Coronary artery (tissue), 2 donors: Measurements from ENCODE around the gene RCOR3.
"Not testable (repeated sequence)": the region's sequence is repeated elsewhere in the genome, so short reads cannot be mapped to it uniquely, and the experiment has no call there.

ENCODE experiments used
- DNase-seq: peaks from one replicate; pipeline ENCODE4 v3.0.0-alpha.2; 2017; ENCODE audit warnings: low spot score
- H3K27ac ChIP-seq, 2 donors: fragments of 200-600 bp; sonication (generic); one replicate each; pipeline ENCODE4 v1.5.1; 2016 to 2019
- H3K4me3 ChIP-seq: fragments of 200-600 bp; sonication (generic); 2 replicates; pipeline ENCODE4 v1.5.1; 2016; ENCODE audit warnings: mild to moderate bottlenecking, moderate library complexity
- TF ChIP-seq, protein P1 (sequence below): fragments of 200-600 bp; sonication (generic); IDR thresholded peaks from one replicate; pipeline ENCODE4 v1.5.1; 2019; ENCODE audit warnings: antibody characterized with exemption

RCOR3 gene

DNA sequence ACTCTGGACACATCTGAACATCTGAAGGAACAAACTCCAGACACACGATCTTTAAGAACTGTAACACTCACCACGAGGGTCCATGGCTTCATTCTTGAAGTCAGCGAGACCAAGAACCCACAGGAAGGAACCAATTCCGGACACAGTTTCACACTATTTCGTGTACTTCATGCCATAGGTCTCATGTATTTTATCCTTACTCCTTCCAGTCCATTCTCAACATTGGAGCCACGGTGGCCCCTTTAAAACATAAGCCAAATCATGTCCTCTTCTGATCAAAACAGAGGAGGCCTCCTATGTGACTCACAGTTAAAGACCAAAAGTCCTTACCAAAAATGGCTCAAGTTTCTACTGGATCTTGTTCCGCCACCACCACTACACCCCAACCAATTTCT is 29.8 kb upstream of the RCOR3 start:
- TF ChIP-seq, protein P1, sequence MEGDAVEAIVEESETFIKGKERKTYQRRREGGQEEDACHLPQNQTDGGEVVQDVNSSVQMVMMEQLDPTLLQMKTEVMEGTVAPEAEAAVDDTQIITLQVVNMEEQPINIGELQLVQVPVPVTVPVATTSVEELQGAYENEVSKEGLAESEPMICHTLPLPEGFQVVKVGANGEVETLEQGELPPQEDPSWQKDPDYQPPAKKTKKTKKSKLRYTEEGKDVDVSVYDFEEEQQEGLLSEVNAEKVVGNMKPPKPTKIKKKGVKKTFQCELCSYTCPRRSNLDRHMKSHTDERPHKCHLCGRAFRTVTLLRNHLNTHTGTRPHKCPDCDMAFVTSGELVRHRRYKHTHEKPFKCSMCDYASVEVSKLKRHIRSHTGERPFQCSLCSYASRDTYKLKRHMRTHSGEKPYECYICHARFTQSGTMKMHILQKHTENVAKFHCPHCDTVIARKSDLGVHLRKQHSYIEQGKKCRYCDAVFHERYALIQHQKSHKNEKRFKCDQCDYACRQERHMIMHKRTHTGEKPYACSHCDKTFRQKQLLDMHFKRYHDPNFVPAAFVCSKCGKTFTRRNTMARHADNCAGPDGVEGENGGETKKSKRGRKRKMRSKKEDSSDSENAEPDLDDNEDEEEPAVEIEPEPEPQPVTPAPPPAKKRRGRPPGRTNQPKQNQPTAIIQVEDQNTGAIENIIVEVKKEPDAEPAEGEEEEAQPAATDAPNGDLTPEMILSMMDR, result no peak
- H3K27ac ChIP-seq, result no peak overlapping the region
- no peak for DNase-seq
- no peak overlapping the region for H3K4me3 ChIP-seq

DNA sequence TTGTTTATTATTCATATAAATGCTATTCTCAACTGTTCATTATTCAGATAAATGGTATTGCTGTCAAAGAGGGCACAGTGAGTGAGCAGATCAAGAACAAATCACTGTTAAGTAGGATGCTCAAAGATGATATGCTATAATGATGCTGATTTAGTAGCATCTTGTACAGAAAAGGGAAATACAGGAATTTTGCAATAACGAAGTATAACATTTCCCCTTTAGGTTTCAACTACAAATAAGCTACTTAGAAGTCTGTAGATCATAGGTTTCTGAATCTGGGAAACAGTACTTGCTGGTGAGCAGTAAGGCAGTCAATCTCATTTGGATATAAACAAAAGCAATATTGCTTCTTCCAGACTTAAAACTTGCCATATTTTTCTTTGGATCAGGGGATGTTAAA is 27.3 kb upstream of the RCOR3 start:
- no peak for DNase-seq
- Histone ChIP-seq H3K27ac (no peak overlapping the region), H3K4me3 (no peak overlapping the region)
- TF ChIP-seq, protein P1, result no peak

GRCh38 chr1:211236633-211237320 is 22.4 kb upstream of the RCOR3 start:
- DNase-seq, result no peak
- H3K27ac ChIP-seq, result no peak overlapping the region
- TF ChIP-seq, protein P1, result no peak
- no peak overlapping the region for H3K4me3 ChIP-seq

DNA sequence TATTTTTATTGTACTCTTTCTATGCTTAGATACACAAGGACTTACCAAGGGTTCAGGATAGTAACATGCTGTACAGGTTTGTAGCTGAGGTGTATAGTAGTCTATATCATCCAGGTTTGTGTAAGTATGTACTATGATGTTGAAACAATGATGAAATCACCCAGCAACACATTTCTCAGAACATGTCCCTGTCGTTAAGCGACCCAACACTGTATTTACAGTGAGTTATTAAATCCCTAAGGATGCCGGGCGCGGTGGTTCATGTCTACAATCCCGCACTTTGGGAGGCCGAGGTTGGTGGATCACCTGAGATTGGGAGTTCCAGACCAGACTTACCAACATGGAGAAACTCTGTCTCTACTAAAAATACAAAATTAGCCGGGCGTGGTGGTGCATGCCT is 21.6 kb upstream of the RCOR3 start:
- TF ChIP-seq, protein P1, result no peak
- no peak for DNase-seq

DNA sequence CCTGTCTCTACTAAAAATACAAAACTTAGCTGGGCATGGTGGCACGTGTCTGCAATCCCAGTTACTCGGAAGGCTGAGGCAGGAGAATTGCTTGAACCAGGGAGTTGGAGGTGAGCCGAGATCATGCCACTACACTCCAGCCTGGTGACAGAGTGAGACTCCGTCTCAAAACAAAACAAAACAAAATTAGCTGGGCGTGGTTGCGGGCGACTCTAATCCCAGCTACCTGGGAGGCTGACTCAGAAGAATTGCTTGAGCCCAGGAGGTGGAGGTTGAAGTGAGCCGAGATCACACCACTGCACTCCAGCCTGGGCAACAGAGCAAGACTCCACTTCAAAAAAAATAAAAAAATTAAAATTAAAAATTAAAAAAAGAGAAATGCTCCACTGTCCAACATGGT is 18.6 kb upstream of the RCOR3 start:
- not testable (repeated sequence) for H3K4me3 ChIP-seq, H3K27ac ChIP-seq, DNase-seq

More for the DNA sequence above, 21.6 kb upstream of the RCOR3 start:
- Histone ChIP-seq H3K27ac (no peak overlapping the region), H3K4me3 (no peak overlapping the region)

DNA sequence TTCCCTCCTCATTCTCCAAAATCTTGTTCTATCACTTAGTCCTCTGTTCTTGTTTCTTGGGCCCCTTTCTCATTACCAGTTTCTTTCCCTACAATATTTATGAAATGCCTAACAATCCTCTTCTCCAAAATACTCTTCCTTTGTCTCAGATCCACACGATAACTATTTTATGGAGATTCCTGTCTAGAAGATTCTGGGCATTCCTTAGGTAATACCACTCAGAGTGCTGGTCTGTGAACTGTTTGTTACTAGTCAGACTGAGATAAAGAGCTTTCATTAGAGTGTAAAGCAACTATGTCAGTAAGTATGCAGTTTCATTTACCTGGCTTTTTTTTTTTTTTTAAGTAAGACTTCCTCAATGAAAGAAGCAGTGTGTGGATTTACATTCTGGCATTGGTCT is 18.1 kb upstream of the RCOR3 start:
- Histone ChIP-seq H3K4me3 (no peak overlapping the region), H3K27ac (no peak overlapping the region)
- DNase-seq, result no peak
- TF ChIP-seq, protein P1, result no peak

DNA sequence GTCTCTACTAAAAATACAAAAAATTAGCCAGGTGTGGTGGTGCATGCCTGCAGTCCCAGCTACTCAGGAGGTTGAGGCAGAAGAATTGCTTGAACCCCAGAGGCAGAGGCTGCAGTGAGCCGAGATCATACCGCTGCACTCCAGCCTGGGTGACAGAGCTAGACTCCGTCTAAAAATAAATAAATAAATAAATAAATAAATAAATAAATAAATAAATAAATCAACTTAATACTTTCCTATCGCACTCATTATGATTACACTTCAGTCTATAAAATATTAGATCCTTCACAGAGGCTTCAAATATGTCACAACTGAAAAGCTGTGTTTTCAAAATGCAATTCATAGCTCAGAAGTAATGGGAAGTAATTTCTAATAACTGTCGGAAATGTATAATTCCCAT is 15.5 kb upstream of the RCOR3 start:
- not testable (repeated sequence) for H3K27ac ChIP-seq, DNase-seq, H3K4me3 ChIP-seq

DNA sequence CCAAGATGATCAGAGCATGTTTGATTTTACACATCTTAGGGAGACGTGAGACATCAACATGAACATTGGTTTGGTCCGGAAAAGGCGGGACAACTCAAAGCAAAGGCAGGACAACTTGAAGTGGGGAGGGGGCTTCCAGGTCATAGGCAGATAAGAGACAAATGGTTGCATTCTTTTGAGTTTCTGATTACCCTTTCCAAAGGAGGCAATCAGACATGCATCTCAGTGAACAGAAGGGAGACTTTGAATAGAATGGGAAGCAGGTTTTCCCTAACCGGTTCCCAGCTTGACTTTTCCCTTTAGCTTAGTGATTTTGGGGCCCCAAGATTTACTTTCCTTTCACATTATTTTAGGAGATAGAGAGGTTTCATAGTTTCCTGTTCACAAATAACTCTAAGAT is 12.6 kb upstream of the RCOR3 start:
- H3K4me3 ChIP-seq, DNase-seq, H3K27ac ChIP-seq: not testable (repeated sequence)

GRCh38 chr1:211247921-211248320 is 11.2 kb upstream of the RCOR3 start:
- no peak overlapping the region for H3K27ac ChIP-seq
- no peak overlapping the region for H3K4me3 ChIP-seq
- DNase-seq, result no peak
- TF ChIP-seq, protein P1, result no peak

DNA sequence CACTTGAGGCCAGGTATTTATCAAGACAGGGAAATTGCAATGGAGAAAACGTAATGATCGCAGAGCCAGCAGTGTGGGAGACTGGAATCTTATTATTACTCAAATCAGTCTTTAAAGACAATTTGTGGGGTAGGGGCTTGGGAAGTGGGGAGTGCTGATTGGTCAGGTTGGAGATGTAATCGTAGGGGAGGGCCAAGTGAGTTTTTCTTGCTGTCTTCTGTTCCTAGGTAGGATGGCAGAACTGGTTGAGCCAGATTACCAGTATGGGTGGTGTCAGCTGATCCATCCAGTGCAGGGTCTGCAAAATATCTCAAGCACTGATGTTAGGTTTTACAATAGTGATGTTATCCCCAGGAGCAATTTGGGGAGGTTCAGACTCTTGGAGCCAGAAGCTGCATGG is 9.6 kb upstream of the RCOR3 start:
- not testable (repeated sequence) for DNase-seq, H3K4me3 ChIP-seq, H3K27ac ChIP-seq
